GM21723 (cell line): ENCODE measurements around the gene PLXNB3.

ENCODE experiments used
- ATAC-seq: cut with Tn5 transposase; IDR thresholded peaks from one replicate; pipeline ENCODE4 v1.9.1; 2021; ENCODE audit warnings: mild to moderate bottlenecking, moderate library complexity; ENCODE audit not compliant: unreplicated experiment

PLXNB3 gene

DNA sequence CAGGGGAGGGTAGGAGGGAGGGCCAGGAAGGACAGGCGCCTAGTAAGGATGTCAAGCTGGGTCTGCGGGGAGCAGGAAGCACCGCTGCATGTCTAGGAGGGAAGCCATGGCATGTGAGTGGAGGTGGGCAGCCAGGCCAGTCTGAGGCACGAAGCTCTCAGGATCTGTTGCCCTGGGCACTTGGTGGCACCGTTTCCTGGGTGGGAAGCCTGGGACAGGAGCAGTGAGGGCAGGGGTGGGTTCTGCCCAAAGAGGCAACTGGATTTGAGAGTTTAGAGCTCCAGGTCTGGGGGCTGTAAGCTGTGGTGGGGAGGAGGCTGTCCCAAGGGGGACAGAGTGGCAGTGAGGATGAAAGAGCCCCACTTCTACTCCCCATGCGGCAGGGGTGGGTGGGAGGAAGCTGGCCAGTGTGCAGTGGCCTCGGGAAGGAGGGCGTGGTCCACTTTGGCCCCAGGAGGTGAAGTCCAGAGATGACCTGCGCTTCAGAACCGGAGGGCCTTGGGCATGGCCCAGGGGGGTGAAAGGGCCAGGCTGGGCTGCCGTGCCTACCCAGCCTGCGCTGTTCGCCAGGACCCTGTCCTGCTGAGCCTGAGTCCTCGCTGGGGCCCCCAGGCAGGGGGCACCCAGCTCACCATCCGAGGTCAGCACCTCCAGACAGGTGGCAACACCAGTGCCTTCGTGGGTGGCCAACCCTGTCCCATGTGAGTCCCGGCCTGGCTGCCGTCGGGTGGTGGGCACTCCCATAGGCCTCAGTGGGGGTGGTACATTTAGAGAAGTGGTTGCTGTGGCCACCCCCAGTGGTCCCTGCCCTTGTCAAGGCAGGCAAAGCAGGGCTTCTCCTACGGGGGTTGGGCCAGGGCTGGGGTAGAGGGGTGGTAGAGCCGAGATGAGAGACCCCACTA lies 8.5 kb downstream of the PLXNB3 start:
- no peak for ATAC-seq

DNA sequence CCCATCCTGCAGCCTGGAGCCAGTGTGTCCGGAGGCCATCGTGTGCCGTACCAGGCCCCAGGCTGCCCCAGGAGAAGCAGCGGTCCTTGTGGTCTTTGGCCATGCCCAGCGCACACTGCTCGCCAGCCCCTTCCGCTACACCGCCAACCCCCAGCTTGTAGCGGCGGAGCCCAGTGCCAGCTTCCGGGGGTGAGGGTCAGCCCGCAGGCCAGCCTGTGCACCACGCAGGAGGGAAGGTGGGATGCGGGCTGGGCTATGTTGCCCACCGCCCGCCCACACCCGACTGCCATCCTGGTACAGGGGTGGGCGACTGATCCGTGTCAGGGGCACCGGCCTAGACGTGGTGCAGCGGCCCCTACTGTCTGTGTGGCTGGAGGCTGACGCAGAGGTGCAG lies 9.2 kb downstream of the PLXNB3 start:
- ATAC-seq = no peak

DNA sequence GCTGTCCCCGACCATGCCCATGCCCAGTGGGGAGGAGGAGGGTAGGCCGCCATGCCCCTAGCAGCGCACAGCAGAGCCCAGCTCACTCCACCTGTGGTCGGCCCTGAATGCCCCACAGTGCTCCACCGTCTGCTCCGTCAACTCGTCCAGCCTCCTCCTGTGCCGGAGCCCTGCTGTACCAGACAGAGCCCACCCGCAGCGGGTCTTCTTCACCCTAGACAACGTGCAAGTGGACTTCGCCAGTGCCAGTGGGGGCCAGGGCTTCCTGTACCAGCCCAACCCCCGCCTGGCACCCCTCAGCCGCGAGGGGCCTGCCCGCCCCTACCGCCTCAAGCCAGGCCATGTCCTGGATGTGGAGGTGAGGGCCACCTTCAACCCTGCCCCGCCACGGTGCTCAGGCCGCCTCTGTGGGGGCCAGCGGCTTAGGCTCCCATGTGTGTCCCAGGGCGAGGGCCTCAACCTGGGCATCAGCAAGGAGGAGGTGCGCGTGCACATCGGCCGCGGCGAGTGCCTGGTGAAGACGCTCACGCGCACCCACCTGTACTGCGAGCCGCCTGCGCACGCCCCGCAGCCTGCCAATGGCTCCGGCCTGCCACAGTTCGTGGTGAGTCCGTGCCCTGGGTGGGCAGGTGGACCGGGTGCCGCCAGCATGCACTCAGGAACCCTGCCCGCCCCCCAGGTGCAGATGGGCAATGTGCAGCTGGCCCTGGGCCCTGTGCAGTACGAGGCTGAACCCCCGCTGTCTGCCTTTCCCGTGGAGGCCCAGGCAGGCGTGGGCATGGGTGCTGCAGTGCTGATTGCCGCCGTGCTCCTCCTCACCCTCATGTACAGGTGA lies 9.9 kb downstream of the PLXNB3 start:
- ATAC-seq = no peak

DNA sequence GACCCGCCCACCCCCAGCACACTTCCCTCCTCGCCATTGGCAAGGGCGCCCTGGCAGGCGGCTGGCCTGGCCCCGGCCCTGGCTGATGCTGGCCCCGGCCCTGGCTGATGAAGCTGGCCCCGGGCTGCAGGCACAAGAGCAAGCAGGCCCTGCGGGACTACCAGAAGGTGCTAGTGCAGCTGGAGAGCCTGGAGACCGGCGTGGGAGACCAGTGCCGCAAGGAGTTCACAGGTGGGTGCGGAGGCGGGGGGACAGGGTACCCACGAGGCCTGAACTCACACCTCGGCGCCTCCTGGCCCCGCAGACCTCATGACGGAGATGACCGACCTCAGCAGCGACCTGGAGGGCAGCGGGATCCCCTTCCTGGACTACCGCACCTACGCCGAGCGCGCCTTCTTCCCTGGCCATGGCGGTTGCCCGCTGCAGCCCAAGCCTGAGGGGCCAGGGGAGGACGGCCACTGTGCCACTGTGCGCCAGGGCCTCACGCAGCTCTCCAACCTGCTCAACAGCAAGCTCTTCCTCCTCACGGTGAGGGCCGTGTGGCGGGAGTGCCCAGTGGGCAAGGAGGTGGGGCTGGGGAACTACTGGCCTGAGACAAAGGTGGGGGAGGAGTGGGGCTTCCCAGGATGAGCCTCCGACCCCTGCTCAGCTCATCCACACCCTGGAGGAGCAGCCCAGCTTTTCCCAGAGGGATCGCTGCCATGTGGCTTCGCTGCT lies 10.7 kb downstream of the PLXNB3 start:
- no peak for ATAC-seq

DNA sequence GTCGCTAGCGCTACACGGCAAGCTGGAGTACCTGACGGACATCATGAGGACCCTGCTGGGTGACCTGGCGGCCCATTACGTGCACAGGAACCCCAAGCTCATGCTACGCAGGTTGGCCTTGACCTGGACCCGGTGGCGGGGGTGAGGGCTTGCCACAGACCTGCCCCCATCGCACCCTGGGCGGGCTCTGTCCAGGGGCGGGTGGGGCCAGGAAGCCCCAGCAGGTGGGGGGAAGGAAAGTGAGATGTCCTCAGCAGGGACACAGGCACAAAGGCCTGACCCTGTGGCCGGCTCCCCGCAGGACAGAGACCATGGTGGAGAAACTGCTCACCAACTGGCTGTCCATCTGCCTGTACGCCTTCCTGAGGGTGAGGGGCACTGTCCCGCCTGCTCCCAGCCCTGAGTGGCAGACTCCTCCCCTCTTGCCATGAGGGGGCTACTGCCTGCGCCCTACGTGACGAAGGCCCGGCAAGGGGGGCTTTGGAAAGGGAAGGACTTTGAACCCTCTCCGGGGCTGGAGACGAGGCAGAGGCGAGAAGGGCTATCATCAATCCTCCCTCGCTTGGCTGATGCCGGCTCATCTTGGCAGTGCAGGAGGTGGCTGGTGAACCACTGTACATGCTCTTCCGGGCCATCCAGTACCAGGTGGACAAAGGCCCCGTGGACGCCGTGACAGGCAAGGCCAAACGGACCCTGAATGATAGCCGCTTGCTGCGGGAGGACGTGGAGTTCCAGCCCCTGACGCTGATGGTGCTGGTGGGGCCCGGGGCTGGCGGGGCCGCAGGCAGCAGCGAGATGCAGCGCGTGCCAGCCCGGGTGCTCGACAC lies 11.5 kb downstream of the PLXNB3 start:
- no peak for ATAC-seq

DNA sequence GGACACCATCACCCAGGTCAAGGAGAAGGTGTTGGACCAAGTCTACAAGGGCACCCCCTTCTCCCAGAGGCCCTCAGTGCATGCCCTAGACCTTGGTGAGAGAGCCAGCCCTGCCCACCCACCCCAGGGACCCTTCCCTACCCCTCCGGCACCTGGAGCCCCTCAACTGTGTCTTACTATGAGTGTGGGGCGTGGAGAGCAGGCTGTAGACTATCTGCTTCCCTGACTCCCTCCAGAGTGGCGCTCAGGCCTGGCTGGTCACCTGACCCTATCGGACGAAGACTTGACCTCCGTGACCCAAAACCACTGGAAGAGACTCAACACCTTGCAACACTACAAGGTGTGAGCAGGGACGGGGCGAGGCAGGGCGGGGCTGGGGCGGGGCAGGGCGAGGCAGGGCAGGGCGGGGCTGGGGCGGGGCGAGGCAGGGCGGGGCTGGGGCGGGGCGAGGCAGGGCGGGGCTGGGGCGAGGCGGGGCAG lies 12.1 kb downstream of the PLXNB3 start:
- no peak for ATAC-seq

DNA sequence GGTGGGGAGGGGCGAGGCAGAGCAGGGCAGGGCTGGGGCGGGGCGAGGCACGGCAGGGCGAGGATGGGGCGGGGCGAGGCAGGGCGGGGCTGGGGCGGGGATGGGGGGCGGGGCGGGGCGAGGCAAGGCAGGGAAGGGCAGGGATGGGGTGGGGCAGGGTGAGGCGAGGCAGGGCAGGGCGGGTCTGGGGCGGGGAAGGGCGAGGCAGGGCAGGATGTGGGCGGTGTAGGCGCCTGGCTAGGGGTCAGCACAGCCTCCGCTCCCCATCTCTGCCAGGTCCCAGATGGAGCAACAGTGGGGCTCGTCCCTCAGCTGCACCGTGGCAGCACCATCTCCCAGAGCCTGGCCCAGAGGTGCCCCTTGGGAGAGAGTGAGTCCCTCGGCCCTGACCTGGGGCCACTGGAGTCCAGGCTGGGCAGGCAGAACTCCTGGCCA lies 12.6 kb downstream of the PLXNB3 start:
- no peak for ATAC-seq

DNA sequence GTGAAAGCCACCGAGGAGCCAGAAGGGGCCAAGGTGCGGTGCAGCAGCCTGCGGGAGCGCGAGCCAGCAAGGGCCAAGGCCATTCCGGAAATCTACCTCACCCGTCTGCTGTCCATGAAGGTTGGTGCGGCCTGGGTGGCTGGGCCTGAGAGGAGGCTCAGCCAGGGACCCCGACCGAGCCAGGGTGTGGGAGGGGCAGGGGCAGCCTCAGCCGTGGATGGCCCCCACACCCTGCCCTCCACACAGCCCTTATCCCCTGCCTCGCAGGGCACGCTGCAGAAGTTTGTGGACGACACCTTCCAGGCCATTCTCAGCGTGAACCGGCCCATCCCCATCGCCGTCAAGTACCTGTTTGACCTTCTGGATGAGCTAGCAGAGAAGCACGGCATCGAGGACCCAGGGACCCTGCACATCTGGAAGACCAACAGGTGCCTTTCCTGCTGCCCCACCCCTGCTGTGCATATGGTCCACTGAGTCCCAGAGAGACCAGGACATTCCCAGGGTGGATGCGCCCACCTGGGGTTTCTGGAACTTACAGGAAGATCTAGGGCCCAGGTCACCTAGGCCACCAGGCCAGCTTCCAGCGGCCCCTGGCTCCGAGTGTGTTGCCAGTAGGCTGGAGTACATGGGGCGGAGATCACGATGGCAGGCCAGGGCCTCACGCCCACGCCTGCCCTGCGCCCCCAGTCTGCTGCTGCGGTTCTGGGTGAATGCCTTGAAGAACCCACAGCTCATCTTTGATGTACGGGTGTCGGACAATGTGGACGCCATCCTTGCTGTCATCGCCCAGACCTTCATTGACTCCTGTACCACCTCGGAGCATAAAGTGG lies 13.4 kb downstream of the PLXNB3 start:
- no peak for ATAC-seq

DNA sequence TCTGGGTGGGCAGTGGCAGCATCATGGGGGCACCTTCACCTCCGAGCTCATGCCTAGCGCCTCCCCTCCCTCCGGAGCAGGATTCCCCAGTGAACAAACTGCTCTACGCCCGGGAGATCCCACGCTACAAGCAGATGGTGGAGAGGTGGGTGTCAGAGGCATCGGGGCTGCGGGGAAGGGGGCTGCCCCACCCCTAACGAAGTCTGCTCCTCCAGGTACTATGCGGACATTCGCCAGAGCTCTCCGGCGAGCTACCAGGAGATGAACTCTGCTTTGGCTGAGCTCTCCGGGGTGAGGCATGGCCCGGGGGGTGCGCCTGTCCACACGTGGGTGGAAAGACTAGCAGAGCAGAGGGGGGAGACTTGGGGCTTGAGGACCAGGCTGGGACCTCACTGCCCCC lies 14.1 kb downstream of the PLXNB3 start:
- ATAC-seq = no peak

DNA sequence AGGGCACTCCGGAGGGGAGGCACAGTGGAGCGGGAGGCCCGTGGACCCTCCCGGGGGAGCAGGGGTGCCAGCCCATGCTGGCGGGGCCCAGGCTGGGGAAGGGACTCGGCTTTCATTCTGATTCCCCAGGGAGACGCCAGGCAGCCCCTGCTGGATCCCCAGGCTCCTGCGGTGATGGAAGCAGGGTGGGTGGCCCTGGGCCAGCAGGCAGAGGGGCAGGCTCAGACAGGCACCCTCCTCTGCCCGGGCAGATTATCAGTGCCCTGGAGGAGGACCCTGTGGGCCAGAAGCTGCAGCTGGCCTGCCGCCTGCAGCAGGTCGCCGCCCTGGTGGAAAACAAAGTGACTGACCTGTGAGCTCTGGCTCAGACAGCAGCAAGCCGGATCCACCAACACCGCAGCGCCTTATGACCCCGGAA lies 14.6 kb downstream of the PLXNB3 start:
- no peak for ATAC-seq

DNA sequence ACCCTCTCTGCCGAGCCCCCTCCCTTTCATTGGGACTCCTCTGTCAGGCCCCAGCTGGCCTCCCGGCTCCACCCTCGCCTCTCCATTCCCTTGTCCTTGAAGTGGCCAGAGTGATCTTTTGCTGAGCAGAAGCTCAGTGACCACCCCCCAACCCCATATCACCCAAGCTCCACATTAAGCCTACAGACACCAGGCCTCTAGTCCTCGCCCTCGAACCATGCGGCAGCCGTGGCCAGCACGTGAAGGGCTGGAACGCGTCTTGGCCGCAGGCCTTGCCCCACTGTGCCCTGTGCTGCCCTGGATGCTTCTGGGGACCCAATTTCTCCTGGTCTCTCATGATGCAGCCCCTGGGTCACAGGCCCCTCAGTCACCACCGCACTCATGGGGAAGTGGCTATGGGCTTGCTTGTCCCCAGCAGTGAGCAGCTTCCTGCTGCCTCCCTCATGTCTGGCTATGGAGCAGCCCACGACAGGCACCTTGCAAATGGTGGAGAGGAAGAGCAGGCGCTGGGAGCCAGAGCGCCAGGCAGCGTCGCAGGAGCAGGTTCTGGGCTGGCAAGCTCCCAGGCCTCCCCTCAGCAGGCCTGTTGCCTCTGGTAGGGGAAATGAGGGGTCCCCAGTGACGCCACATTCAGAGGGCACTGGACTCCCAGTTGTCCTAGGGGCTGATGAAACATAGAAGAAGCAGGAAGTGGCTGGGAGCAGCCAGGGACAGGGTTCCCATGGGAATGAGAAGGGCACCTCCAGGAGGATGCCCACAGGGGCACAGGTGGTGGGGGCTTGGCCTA lies 16.0 kb downstream of the PLXNB3 start:
- ATAC-seq = no peak

DNA sequence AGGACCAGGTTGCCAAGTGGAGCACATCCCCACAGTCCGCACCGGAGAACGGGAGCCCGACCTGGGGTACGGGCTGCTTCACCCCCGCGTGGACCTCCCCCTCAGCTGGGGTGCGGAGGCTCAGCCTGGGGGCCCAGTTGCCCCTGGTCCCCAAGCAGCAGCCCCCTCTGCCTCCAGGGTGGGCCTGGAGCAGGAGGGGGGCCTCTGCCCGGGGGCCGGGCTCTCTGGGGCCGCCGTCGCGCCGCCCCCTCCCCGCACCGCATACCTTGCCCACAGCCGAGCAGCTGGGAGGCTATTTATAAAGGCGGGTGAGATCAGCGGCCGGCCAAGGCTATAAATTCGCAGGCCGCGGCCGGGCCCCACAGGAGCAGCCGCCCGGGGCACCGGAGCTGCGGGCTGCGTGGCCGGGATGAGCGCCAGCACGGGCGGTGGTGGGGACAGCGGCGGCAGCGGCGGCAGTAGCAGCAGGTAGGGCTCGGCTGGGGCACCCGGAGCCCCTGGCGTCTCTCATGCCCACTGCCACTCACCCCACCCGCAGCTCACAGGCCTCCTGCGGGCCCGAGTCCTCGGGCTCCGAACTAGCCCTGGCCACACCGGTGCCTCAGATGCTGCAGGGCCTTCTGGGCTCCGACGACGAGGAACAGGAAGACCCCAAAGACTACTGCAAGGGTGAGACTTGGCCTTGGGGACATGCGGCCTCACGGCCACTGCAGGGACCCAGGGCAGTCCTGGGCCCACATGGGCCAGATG lies 16.8 kb downstream of the PLXNB3 start, which contains the start of gene SRPK3:
SRPK3 (plus strand) TSS at position 364 of the 750 bp plus-strand sequence; CDS start at position 410, 46 bp downstream.
- no peak for ATAC-seq

DNA sequence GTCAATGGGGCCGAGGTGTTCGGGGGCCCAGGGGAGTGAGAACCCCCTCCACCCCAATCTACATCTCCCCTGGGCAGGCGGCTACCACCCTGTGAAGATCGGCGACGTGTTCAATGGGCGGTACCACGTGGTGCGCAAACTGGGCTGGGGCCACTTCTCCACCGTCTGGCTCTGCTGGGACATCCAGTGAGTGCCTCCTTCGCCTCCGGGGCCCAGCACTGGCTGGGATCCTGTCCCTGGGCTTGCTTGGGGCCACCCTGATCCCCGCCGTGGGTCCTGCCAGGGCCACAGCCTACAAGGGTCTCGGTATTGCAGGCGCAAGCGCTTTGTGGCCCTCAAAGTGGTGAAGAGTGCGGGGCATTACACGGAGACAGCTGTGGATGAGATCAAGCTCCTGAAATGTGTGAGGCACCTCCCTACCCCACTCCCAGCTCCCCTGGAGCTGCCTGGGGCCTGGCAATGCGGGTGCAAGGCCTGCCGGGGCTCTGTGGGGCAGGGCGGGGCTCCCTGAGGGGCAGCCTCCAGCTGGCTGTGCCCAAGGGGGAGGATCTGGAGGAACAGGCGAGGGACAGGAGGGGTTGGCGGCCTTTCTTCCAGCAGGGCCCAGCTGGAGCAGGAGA lies 17.5 kb downstream of the PLXNB3 start:
- ATAC-seq = no peak

DNA sequence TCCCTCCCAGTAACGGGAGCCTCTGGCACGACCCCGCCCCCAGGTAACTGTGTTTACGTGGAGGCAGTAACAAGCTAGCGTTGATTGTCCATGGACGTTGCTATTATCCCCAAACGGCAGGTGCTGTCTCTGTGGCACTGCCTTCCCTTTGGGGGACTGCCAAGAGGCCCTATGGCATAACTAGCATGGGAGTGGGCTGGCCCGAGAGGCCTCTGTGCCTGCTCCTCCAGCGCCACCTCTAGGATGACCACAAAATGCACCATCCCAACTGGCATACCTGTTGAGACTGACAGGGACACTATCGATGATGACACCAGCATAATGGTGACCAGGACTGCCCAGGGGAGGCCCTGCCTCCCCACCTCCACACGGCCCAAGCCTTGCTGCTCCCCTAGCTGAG lies 18.3 kb downstream of the PLXNB3 start:
- no peak for ATAC-seq

DNA sequence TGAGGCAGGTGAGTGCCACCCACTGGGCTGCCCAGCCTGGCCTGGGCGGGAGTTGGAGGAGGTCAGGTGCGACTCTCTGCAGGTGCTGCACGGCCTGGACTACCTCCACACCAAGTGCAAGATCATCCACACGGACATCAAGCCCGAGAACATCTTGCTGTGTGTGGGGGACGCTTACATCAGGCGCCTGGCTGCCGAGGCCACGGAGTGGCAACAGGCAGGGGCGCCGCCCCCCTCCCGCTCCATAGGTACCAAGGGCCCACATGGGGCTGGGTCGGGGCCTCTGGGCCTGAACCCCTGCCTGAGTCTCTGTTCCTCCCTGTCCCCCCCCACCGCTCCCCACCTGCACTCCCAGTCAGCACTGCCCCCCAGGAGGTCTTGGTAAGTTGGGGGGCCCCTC lies 18.8 kb downstream of the PLXNB3 start:
- no peak for ATAC-seq

DNA sequence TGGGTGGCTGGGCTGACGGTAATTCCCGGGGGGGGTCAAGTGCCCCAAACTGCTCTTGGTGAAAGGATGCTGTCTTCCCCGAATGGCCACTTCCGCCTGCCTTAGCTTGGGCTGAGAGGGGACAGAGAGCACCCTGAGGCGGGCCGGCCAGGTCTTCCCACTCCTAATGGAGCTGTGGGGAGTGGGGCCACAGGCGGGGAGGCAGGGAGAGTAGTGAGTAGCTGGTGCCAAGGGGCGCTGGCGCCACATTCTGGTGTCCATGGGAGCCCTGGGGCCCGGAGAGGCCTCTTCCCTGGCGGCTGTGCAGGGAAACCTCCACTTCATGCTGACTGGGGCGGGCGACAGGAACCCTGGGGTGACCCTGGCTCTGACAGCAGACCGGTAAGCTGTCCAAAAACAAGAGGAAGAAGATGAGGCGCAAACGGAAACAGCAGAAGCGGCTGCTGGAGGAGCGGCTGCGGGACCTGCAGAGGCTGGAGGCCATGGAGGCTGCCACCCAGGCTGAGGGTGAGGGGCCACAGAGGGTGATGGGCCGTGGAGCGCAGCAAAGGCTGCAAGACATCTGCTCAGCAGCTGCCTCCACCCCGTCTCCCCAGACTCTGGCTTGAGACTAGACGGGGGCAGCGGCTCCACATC lies 19.4 kb downstream of the PLXNB3 start:
- ATAC-seq = no peak
